Ureter (tissue), 1 donor: ENCODE data around the gene FBLN1. TPM values are rescaled to one million over a fixed set of nuclear protein-coding genes. Genes with fewer than 3 reads are reported as not detected.
"Not testable (repeated sequence)": the region's sequence is repeated elsewhere in the genome, so short reads cannot be mapped to it uniquely, and the experiment has no call there.

Source experiments
- DNase-seq: peaks from one replicate; pipeline ENCODE4 v3.0.0-alpha.2; 2020; ENCODE audit warnings: low spot score
- total RNA-seq: library from RNA; stranded (reverse); gene quantifications from one replicate; pipeline ENCODE4 v1.2.4, GENCODE V29; 2023
- donor health status: DM: yes; HTN: yes; CAD: no.

The FBLN1 gene, protein sequence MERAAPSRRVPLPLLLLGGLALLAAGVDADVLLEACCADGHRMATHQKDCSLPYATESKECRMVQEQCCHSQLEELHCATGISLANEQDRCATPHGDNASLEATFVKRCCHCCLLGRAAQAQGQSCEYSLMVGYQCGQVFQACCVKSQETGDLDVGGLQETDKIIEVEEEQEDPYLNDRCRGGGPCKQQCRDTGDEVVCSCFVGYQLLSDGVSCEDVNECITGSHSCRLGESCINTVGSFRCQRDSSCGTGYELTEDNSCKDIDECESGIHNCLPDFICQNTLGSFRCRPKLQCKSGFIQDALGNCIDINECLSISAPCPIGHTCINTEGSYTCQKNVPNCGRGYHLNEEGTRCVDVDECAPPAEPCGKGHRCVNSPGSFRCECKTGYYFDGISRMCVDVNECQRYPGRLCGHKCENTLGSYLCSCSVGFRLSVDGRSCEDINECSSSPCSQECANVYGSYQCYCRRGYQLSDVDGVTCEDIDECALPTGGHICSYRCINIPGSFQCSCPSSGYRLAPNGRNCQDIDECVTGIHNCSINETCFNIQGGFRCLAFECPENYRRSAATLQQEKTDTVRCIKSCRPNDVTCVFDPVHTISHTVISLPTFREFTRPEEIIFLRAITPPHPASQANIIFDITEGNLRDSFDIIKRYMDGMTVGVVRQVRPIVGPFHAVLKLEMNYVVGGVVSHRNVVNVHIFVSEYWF
- 286 TPM for total RNA-seq

DNA sequence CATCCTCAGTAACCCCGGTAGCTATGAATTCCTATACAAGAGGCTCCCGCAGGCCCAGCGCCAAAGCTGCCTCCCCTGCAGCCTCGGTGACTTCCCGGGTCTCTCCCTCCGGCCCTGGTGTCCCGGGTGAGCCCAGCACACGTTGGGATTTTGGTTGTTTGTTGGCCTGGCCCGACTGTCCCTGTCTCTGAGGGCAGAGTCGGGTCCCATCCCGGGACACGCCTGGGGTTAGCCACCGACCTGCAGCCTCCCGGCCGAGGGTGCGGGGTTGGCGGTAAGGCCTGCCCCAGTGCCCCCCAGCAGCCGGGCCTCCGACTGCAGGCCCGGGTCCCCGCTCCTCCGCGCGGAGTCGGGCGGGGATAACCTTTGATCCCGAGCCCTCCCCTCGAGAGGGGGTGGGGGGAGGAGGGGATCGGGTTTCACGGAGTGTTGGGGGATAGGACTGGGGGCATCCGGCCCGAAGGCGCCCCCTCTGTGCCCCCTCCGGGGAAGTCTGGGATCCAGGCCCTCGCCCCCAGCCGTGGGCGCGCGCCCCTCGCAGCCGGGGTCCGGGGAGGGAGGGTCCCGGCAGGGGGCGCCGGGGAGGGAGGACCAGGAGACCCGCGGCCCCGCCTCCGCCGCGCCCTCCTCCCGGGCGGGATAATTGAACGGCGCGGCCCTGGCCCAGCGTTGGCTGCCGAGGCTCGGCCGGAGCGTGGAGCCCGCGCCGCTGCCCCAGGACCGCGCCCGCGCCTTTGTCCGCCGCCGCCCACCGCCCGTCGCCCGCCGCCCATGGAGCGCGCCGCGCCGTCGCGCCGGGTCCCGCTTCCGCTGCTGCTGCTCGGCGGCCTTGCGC lies at the start of gene FBLN1:
Gene FBLN1 (plus strand): TSS at position 669 of the 835 bp plus-strand sequence. CDS start 103 bp downstream, at position 772.
- DNase-seq, result no peak

DNA sequence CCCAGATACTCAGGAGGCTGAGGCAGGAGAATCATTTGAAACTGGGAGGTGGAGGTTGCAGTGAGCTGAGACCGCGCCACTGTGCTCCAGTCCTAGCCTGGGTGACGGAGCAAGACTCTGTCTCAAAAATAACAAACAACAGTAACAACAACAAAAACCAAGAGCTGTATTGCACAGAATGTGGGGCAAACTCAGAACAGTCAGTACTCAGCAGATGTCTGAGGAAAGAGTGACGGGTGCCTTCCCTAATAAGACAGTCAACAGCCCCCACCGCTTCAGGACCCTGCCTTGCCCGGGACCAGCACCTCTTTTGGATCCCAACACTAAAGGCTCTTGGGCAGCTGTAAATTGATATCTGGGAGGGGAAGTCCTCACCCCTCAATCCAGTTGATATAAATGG lies 48.9 kb upstream of the FBLN1 start:
- no peak for DNase-seq

DNA sequence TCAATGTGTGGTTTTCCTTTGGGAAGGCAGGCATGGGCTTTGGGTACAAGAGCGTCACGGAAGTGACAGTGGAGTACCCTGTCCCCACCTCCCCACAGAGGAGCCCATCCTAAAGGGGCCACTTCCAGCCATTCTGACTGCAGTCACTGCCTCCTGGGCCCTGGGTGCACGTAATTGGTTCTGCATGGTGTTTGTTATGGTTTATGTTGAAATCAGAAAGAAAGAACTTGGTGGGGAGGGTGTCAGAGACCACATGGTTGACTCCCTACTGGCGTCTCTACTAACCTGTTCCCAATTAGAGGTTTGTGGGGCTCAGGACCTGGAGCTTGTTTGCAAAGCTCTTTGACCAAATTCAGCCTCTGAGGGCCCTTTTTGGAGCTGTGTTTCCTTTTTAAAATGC lies 48.4 kb upstream of the FBLN1 start:
- DNase-seq, result no peak

DNA sequence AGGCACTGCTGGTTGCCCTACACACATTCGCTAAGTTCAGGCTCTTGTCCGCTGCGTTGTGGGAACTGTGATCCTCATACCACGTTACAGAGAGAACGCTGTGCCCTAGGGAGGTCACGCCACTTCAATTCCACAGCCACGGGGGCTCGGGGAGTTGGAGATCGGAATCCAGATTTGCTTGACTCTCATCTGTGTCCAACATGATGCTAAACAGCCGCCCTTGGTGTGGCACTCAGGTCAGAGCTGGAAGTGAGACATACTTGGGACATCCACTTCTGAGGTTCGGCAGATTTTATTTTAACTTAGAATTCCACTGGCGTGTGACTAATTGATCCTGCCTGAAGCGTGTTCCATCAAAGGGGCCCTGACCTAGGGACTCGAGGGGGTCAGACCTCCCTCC lies 47.5 kb upstream of the FBLN1 start:
- DNase-seq, result no peak

DNA sequence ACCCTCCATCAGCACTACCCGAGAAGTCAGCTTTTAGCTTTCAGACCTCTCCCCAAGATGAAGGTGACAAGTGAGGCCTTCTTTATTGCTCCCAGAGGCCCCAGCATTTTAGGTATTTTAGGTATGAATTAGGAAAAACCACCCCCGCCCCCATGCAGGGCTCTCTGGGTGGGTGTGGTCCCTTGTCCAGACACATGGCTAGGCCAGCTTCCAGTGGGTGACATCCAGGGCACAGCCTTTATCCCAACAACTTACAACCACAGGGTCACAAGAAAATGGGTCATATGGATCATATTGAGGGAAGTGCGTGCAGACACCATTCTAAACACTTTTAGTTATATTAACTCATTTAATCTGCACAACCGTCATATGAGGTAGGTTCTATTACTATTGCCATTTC lies 47.1 kb upstream of the FBLN1 start:
- no peak for DNase-seq

DNA sequence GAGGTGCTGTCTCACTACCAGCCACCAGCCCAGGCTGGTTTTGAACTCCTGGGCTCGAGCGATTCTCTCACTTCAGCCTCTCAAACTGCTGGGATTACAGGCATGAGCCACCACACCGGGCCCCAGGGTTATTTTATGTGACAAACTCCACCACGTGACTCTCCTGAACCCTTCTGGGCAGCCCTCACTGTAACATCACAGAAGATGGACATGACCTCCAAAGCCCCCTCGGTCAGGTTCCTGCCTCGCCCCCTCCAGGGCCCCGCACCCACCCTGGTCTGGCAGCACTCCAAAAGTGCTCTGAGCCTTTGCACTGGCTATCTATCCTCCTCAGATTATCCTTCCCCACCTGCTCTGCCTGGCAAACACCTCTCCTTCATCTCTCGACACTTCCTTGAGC lies 45.9 kb upstream of the FBLN1 start:
- no peak for DNase-seq

DNA sequence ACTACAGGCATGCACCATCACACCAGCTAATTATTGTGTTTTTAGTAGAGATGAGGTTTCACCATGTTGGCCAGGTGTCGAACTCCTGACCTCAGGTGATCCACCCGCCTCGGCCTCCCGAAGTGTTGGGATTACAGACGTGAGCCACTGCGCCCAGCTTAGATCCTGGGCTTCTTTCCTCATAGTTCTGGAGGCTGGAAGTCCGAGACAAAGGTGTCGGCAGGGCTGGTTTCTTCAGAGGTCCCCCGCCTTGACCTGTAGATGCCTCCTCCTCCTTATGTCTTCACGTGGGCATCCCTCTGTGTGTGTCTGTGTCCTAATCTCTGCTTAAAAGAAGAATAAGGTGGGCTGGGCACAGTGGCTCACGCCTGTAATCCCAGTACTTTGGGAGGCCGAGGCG lies 44.2 kb upstream of the FBLN1 start:
- DNase-seq, result no peak

DNA sequence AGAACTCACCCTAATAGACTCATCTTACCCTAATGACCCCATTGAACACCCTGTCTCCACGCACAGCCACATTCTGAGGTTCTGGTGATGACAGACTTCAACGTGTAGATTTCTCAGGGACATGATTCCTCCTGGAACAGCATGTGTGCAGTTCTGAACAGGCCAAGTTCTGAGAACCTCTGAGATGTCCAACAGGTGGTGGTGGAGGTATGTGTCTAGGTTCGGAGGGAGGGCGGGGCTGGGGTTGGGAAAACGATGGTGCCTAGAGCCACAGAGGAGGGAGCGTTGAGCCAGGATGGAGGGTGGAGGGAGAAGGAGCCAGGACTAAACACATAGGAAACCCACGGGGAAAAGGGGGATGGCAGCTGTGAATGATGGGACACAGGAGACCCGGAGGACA lies 43.4 kb upstream of the FBLN1 start:
- no peak for DNase-seq

DNA sequence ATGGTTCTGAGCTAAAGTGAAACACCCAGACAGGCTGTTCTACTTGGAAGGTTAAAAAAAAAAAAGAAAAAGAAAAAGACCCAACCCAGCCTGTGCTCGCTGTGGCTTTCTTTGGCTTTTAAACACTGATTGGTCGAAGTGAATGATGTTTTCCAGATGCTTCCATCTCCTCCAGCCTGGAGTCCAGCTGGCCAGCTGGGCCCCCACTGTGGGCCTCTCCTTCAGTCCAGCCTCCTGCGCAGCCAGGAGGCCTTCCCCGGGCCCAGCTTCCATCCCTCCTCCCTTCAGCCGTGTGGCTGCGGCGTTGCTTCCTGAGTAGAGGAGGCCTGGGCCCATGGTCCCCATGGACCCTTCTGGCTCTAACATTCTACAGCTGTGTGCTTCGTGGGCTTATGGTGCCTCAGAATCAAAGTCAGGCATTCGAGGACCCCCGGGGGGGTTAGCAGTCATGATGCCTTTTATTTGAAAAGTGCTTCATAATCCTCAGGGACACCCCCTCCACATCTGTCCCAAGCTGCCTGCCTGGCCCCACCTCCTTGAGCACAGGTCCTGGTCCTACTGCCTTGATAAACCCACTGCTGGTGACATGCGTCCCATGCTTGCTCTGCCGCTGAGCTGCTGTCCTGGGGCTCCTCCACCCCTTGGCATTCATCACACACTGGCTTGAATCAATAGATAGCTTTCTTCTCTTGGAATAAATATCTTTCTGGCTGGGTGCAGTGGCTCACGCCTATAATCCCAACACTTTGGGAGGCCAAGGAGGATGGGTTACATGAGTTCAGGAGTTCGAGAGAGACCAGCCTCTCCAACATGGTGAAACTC lies 42.2 kb upstream of the FBLN1 start:
- no peak for DNase-seq

DNA sequence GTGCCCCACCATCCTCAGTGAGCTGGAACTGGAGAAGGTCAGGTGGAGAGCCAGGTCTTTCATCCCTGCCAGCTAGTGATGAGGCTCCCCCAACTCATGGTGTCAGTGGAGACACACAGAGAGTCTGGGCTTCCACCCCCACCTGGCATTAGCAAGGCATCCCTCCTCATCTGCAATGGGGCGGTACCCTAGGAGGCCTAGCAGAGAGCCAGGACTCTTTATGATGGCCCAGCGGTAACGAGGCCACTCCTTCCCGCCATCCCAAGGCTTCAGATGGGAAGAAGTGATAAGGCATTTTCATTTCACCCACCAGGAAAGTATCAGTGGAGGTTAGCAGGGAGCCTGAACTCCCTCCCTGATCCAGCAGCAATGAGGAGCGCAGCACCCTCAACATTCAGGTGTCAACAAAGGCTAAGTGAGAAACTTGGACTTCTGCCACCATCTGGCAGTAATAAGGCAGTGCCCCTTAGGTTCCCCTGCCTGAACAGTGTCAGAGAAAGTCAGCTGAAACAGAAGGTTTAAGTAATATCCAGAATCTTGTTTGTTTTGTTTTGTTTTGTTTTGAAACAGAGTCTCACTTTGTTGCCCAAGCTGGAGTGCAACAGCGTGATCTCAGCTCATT lies 40.5 kb upstream of the FBLN1 start:
- no peak for DNase-seq

DNA sequence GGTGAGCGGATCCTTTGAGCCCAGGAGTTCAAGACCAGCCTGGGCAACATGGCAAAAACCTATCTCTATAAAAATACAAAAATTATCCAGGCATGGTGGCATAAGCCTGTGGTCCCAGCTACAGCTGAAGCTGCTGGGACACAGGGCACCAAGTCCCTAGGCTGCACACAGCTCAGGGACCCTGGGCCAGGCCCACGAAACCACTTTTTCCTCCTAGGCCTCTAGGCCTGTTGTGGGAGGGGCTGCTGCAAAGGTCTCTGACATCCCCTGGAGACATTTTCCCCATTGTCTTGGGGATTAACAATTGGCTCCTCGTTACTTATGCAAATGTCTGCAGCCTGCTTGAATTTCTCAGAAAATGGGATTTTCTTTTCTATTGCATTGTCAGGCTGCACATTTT lies 39.0 kb upstream of the FBLN1 start:
- DNase-seq, result not testable (repeated sequence)

DNA sequence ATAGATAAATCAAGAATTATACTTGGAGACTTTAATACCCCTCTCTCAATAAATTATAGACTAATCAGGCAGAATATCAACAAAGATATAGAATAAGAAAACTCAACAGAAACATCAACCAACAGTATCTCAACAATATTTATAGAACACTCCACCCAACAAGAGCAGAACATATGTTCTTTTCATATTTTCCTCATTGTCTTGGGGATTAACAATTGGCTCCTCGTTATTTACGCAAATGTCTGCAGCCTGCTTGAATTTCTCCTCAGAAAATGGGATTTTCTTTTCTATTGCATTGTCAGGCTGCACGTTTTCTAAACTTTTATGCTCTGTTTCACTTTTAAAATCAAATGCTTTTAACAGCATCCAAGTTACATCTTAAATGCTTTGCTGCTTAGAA lies 37.0 kb upstream of the FBLN1 start:
- no peak for DNase-seq

DNA sequence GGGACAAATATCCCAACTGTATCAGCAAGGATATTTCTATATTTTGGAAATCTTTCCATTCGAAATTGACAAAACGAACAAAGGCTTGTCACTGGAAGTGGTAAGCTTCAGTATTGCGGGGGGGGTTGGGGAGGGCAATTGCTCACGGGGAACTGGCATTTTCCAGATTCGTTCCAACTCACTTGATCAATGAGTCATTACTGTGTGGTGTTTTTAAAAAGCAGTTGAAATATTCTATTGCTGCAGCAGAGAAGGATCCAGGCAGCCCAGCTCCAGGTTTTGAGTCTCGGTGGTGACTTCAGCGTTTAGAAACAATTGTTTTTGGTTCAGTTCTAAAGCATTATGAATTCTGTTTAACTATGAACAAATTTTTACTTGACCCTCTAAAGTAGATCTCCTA lies 33.8 kb upstream of the FBLN1 start:
- no peak for DNase-seq

DNA sequence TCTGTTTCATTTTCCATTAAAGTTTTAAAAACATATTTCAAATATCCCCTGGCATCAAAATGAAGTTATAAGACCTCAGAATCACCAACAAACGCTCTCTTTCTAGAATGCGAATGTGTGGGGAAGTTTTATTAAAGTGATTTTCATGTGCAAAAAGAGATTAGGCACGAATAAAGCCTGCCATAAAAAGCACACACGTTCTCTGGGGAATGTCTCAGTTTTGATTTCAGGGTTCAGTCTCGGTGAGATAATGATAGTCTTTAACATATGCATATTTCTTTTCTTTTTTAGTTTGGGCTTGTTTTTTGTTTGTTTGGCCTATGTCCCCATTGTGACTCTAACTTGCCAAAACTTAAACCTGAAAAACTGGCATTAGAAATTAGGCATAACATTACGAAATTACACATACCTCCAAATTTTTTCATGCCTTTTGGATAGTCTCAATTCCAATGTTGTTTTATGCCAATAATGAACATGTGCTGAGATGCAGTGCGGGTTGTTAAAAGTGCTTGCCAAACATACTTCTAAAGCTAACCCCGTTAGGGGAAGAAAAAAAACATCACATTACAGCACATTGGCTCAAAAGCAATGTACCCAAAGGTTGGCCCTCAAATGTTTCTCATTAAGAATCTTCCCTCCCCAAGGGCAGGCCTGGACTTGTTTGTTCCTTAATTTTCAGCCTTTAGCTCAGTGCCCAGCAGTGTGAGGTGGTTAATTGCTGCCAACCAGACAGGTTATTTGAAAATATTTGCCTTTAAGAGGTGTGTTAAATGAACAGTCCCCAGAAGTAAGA lies 33.2 kb upstream of the FBLN1 start:
- no peak for DNase-seq

DNA sequence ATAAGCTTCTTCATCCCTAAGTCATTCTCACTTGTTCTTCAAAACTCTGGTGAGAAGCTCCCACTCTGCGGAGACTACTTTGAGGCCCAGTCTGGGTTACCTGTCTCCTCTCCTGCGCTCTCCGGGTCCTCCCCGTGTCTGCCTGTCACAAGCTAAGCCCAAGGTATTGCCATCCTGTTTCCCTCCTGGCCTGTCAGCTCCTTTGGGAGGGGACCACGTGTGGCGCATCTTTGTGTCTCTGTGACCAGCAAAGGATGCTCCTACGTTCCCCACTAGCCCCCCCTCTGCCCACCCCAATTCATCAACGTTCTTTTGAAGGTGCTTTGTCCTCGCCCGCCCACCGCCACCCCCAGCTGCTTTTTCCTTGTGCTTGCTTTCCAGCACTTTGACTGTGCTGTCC lies 31.8 kb upstream of the FBLN1 start:
- DNase-seq, result no peak

DNA sequence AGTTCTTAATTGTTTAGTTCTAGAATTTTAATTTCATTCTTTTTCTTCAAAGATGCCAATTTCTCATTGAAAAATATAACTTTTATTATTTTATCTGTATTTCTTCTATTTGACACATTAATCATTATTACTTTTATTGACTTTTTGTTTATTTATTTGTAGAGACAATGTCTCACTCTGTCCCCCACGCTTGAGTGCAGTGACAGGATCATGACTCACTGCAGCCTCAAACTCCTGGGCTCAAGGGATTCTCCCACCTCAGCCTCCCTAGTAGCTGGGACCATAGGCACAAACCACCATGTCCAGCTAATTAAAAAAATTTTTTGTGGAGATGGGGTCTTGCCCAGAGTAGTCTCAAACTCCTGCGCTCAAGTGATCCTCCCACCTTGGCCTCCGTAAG lies 30.3 kb upstream of the FBLN1 start:
- DNase-seq, result no peak

DNA sequence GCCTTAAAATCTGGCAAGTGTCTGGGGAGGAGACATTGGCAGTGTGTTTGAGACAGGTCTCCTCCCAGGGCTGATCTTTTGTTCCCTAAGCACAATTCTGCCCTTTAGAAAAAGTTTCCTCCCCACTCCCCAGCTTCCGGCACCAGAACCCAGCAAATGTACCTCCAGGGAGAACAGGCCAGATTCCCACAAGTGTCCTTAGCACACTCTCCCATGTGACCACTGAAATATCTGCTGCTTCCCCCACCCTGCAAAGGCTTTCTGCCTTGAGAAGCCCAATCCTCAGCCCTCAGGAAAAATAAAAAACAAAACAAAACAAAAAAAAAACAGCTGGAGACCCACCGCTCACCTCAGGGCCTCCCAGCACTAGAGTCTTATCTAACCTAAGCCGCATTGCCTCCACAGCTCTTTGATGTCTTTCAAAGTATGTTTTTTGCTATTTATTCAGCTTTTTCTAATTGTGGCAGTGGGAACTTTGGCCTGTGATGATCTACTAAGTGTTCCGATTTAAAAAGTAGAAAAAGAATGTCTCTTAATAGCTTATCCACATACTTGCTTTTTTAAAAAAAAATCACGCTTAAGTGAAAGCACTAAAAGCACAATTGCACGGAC lies 29.0 kb upstream of the FBLN1 start:
- no peak for DNase-seq

DNA sequence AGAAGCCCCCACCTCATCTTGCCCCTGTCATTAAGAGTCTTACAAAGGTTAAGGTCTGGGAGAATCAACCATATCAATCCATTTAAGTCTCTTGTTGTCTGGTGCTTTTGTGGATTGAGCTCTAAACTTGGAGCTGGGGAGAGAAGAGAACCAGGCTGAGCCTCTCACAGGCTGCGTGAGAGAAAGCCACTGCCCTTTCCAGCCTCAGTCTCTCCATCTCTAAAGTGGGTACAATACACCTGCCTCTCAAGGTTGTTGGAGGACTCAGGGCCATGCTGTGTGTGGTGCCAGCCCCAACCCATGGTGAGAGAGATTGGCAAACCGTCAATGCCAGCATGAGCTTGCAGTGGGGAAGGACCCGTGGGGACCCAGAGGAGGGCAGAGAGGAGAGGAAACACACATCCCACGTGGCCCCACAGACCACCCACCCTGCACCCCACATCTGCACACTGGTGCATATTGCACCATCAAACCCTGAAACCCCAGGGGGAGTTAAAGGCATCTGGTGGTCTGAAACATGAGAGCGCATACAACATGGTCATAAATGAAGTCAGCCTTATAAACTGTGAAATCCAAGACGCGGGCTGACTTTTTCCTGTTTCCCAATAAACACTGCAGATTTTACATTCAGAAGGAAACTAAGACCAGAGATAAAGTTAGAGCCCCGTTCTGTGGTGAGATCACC lies 27.5 kb upstream of the FBLN1 start:
- DNase-seq, result no peak

DNA sequence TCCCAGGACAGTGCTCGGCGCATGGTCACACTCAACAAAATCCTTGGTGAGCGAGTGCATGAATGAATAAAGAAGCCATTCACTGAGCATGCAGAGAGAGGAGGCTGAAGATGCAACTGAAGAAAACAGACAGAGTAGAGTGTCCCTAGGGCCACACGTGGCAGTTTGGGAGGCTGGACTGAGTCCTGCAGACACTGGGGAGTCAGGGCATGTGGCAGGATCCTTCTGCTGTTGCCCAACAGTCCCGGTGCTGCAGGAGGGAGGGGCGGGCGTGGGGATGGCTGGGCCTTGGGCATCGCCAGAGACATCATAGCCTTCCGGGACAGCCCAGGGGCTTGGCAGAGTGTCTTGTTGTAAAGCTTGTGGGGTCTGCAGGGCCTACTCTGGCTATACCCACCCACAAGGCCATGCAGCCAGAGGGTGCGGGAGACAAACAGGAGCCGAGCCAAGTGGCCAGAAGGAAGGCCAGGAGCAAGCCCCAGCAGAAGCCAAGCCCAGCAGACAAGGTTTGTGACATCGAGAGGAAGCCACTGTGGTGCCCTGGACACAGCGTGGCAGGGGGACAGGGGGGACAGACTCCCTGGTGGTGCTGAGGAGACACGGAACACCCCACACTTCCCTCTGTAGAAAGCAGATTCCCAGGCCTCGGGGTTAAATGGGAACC lies 26.7 kb upstream of the FBLN1 start:
- DNase-seq, result no peak
